GM21825 (cell line): ENCODE results near the gene EFNA5.

Source experiments
- ATAC-seq: cut with Tn5 transposase; IDR thresholded peaks from one replicate; pipeline ENCODE4 v1.9.1; 2021; ENCODE audit warnings: mild to moderate bottlenecking, moderate library complexity; ENCODE audit not compliant: unreplicated experiment

The EFNA5 gene

DNA sequence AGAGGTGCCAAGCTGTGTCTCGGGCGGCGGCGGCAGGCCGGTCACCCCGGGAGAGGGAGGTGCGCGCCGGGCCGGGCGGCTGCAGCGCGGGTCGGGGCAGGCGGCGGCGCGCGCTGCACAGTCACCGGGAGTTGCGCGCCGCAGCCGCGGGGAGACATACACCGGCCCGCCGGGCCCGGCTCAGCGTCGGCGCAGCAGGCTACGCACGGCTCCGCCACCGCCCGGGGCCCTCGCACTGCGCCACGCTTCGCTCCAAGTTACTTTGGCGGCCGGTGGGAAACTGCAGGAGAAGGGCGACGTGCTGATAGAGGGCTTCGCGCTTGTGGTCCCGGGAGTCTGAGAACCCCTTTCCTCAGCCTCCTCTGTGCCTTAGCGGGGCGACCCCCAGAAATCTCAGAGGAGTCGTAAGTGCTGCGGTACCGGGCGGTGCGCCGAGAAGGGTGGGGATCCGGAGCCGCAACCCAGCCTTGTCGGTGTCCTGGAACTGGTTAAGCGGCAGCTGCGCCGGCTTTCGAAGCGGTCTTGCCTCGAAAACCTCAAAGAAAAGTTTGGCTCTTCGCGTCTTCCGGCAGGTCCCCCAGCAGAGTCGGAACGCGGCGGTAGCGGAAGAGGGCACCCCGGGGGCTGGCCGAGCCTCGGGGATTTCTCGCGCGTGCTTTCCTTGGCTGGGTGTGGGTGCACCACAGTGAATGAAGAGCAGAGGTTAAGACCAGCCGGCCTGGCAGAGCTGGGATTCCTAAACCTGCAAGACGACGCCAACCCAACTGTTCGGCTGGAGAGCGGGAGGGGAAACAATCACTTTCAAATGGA lies at the start of gene EFNA5:
Gene EFNA5 (minus strand): TSS at position 6 of the 810 bp plus-strand sequence.
- peak; percentile 35 for ATAC-seq

DNA sequence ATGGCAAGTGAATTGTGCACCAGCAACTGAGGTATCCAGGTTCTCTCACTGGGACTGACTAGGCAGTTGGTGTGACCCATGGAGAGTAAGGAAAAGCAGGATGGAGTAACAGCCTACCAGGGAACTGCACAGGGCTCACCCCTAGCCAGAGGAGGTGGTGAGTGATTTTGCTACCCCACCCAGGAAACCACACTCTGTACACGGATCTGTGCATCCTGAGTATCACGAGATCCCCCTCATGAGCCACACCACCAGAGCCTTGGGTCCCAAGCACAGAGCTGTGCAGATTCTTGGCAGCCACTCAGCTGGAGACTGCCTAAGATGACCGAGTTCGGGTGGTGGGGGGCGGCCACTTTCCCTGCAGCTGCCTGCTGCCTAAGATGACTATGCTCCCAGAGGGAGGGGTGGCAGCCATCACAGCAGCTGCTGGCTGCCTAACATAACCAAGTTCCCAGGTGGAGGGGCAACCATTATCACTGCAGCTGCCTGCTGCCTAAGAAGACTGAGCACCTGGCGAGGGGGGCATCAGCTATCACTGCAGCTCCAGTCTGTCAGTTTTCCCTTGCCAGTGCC lies 48.4 kb upstream of the EFNA5 start:
- no peak for ATAC-seq

DNA sequence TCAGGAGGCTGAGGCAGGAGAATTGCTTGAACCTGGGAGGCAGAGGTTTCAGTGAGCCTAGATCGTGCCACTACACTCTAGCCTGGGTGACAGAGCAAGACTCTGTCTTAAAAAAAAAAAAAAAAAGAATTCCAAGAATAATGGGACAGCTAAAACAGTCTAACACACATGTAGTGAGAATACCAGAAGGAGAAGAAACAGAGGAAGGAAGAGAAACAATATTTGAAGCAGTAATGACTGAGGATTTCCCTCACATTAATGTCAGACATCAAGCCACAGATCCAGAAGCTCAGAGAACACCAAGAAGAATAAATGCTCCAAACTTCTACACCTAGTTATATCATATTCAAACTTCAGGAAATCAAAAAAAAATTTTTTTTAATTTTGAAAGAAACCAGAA lies 47.1 kb upstream of the EFNA5 start:
- ATAC-seq, result no peak

DNA sequence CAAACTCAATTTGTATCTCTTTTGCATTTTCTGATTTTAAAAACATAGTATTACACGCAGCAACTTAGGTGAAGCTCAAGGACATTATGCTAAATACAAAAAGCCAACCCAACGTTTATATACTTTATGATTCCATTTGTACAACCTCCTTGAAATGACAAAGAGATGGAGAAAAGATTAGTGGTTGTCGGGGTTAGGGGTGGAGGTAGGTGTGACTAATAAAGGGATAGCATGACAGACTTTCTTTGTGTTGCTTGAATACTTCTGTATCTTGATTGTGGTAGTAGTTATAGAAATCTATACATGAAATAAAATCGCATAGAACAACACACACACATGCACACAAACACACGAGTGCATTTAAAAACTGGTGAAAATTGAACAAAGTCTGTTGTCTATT lies 42.5 kb upstream of the EFNA5 start:
- no peak for ATAC-seq

DNA sequence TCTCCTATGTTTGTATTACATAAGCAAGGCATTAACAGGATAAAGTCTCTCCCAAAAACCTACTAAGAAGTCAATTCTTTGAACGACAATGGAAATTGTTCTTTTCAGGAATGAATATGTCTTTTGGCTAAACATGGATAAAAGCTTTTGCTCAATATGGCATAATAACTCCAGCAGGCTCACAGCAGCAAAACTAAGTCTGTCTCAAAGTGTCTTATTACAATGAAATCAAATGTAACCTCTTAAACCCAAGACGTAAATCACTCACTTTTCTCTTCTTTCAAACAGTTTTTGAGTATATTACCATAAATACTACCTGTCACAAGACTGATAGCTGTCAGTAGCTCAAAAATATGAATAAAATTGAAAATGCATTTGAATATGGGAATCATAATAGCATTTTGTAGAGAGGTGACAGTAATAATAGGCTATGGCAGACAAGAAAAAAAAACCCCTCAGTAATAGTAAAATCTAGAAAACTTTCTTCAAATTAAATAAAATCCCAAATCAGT lies 41.7 kb upstream of the EFNA5 start:
- no peak for ATAC-seq

DNA sequence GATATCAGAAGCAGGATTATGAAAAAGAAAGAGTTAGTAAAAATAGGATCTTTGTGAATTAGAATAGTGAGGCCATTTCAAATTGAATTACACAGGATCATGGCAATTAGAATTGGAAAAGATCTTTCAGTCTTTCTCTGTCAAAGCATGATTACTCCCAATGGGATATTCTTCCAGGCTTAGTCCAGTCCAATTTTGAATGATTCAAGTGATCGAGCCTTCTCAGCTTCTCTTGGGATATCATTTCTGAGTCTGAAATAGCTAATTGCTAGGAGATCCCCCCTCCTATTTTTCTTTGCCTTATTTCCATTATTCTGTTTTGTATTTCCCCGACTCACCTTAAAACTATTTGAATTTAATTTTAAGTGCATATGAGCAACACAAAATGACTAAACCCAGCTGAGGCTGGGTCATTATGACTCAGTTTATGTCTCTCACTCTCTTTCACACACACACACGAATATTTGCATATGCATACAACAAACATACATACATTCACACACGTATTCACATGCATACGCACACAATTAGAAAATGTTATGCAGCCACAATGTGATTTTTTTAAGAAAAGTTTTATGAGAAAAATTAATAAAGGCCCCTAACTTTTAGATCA lies 34.8 kb upstream of the EFNA5 start:
- no peak for ATAC-seq

DNA sequence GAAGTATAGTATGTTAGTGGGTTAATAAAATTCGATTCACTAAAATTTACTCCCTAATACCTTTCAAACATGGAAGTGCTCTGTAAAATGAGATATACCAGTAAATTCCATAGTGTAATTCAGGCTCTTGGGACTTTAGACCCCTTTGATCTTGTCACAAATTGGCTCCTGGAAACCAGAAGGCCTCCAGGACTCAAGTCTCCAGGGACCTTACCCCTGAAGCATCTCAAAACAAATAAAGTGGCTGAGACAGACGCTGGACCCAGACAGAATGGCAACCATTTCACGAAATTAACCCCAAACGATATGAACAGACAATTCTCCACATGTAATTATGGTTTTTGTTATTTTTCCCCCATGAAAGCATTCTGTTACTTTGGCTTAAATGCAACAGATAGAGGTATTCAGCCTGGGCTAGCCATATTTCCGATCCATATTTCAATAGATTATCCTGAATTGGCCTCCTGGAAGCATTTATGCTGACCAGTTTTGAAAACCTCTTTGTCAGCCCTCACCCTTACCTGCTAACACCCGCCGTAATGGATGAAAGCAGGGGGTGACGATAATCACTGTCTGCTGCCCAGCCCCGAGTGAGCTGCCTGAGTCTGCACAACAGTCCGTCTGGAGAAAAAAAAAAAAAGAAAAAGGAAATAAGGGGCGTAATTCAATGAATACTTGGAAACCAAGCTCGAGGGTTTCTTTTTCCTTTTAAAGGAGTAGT lies 34.1 kb upstream of the EFNA5 start:
- ATAC-seq, result no peak

DNA sequence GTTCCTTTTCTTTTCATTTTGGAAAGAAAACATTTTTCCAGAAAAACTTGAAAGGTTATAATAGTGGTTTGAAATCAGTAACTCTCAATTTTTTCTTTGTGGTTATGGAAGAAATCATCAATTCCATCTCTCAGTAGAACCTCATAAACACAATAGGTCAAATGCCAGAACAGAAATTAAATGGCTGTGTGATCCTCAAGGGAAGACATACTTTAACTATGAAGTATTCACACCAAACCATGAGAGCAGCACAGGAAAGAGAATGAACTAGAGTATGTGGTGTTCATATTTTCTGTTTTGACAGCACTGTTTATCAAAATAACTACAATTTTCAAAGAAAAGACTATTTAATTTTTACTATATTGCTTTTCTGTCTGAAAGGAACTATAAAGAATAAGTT lies 29.7 kb upstream of the EFNA5 start:
- no peak for ATAC-seq

DNA sequence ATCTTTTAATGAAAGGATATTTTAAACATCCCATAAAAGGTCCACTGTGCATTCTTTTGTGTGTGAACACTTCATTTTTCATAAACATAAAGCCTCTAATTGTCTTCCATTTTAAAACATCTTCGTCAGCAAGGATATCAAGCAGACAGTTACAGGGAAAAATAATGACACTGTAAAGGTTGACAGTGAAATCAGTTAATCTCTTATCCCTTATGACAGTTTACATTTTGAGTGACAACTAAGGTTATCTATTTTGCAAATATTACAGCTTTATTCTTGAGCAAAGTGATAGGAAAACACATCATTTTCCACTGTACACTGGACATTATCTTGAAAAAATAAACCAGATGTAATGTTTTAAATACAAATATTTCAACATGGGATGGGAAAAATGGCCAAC lies 28.7 kb upstream of the EFNA5 start:
- ATAC-seq, result no peak

DNA sequence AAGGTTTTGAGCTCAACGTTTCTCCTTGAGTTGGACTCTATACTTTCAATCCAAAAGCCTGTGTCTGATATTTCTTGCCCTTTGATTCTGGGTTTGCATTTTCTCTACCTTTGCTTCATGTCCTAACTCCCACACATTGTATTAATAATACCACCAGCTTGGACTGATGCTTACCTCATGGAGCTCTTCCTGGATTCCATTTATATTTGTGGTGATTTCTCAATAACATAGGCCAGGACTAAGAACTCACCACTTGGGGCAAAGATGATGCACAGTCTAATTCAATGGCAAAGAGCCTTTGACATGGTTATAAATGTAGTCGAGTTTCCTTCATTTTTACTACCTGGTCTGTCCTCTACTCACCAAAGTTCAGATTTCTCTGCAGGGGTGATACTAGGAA lies 27.5 kb upstream of the EFNA5 start:
- no peak for ATAC-seq

DNA sequence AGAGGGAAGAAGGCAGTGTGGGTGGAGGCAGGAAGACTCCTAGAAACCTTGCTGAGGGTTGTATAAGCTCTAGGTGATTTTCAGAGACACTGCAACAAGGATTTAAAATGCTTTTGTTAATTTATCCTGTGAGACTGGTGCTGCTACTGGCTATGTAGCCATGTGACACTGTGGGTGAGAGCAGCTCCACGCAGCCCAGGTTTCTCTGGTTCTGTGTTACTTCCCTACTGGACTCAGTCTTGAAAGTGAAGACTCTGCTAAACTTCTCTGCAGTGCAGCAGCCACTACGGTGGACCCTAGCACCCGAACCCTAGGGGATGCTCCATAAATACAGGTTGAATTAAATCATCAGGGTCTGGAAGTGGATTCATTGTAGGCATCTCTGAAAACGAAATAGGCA lies 25.8 kb upstream of the EFNA5 start:
- no peak for ATAC-seq

DNA sequence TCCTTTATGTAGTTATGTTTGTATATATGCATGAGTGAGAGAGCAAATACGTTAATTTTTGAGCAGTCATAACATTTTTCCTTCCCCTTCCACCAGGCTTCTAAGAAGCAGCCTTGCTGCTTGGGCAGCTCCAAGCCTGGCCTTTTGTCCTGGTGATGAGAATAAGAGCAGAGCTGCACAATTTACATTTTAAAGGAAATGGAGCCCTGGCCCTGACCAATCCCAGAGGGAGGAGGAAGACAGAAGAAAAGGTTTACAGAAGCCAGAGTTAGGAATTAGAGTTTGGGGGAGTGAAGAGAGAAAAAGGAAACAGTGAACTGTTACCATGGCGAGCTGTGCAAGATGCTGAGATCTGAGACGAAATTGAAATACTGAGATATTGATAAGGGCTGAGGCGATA lies 25.3 kb upstream of the EFNA5 start:
- ATAC-seq, result no peak

DNA sequence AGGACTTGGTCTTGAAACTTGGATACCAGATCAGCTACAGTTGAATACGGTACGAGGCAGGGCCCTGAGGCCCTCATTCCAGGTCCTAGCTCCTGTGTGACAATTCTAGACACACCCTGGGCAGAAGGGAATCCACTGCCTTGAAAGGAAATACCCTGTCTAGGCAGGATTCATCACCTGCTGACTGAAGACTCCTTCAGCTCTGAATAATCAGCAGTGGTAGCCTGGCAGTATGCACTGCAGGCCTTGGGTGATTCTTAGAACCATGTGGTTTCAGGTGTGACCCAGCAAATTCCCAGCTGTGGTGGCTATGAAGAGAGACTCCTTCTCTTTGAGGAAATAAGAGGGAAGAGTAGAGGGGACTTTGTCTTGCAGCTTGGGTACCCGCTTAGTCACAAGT lies 17.2 kb upstream of the EFNA5 start:
- ATAC-seq, result no peak

DNA sequence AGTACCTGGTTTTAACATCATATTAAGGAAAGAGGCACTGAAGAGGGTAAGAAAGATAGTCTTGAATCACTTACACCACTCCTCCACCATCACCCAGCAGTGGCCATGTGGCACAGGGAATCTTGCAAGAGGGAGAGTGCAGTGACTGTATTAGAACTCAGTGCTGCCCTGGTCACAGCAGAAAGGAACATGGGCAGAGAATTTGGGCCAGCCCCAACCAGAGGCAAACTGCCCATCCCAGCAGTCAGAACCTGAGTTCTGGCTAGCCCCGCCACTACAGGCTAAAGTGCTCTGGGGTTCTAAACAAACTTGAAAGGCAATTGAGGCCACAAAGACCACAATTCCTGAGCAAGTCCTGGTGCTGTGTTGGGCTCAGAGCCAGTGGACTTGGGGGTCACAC lies 16.7 kb upstream of the EFNA5 start:
- ATAC-seq, result no peak

DNA sequence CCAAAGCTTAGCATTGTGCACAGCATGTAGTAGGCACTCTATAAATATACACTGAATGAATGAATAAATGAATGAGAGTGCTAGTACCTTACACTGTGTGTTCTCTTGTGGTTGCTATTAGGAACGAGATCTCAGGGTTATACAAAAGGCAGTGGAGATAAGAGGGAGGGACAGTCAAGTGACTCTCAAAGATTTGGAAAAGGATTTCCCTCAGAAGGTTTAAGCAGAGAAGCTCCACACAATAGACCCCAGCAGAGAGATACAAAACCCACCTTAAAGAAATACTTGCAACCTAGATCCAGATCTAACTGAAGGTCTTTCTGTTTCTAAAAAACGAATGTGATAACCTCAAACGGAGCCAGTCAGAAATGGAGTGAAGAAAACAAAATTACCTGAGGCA lies 11.8 kb upstream of the EFNA5 start:
- no peak for ATAC-seq

DNA sequence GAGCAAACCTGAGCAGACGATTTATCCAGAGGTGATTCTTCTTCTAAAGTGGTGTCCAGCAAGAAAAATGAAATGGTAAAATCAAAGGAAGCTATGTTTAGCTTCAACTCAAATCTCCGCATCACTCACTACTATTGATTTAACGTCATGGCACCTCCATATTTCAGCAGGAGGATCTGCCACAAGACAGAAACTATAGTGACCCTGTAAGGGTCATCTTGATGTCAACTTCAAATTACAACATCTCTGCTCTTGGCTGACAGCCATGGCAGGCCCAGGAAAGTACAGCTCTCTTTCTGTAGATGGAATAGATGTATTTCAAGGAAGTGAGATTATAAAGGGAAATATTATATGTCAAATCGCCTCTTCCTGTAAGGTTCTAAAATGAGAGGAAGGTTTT lies 10.1 kb upstream of the EFNA5 start:
- no peak for ATAC-seq

DNA sequence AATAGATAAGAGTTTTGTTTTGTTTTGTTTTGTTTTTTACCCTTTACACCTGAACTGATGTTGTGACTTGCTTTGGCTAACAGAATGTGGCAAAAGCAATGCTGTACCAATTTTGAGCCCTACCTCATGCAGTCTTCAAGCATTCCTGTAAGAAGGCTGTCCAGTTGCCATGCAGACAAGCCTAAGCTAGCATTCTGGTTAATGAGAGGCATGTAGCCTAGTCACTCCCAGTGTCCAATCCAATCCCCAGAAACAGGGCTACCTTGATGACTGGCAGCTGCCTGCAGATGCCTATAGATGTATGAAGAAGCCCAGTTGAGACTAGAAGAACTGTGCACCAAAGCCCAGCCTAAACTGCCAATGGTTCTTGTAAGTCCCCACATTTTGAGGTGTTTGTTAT lies 9.4 kb upstream of the EFNA5 start:
- ATAC-seq, result no peak

DNA sequence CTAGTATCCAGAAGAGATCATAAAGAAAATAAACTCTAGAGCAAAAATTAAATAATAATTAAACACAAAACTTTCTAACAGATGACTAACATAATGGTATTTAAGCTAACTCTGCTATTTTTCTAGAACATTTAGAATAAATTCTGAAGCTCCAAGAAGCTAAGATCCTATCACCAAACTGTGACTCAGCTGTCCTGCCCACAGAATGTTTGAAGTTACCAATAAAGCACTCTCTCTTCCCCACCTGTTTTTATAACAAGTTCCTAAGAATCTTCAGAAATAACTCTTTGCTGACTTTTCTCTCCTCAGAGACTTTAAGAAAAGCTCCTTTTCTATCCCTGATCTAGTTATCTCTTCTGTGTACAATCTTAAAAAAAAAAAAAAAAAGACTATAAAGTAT lies 6.0 kb upstream of the EFNA5 start:
- no peak for ATAC-seq

DNA sequence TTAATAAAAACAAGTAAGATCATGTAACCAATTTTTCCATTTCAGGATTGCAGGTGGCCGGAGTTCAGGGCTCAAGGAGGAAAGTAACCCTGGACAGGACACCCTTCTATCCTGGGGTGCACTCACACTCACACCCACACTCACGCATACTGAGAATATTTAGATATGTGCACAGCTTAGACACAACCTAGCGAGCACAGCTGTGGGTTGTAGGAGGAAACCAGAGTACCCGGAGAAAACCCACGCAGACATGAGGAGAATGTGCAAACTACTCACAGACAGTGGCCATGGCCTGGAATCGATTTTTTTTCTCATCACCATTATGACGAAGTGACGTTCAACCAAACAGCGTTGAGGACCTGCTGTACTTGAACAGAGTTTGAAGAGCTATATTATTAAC lies 4.5 kb upstream of the EFNA5 start:
- ATAC-seq, result no peak

DNA sequence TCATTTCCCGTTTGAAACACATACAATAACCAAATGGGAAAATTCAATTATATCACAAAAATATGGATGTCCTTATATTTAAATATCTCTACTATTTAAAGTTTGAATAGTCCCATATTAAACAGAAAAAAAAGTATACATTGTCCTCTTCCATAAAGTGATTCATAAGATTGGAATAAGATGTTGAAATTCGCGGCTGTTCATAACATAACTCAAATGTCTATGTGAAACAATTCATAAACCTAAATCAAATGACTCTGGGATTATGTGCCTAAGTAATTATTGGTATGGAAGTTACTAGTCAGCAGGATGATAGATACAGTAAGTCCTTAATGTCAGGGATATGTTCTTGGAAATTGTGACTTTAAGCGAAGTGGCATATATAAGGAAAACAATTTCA lies 3.9 kb upstream of the EFNA5 start:
- no peak for ATAC-seq

DNA sequence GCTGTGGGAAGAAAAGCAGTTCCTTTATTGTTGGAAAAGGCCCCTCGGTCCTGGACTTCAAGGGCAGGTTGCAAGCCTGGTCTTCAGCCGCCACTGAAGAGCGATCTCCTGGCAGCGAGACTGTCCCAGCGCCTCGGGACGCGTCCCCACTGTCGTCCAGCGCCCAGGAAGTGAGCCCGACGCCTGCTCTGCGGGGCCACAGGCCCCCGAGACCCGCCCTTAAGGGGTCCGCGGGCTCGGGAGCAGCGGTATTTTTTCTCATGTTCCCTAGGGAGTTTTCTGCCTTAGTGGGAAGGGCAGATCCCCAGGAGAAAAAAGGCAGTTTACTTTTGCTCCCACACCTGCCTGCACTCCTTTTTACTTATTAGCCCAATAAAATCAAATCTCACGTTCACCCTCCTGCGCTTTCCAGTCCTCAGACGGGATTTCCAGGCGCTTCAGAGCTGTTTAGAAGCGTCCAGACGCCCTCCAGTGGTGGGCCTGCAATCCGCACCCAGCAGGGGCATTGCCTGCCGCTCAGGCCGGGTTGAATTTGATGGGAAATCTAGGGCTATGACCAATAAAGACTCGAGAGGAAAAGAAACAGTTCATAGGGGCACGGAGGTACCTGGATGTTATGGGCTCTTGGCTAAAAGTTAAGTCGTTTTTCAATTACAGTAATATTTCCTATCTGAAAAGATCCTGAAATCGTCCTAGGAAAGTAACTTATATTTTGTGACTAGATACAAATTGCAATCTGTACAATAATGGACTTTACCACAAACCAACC lies 2.8 kb upstream of the EFNA5 start:
- peak; percentile 84 for ATAC-seq
